HCT116 (cell line): ENCODE data around the gene GP2. TPM values are rescaled to one million over a fixed set of nuclear protein-coding genes. Genes with fewer than 3 reads are reported as not detected.

Experiments
- ATAC-seq: fragments of 200-7000 bp; cut with Tn5 transposase; 2 replicates; pipeline ENCODE4 v1.9.1; 2020; ENCODE audit warnings: mild to moderate bottlenecking, moderate library complexity
- BruUV-seq: library from RNA; stranded (reverse); fragments of 400-500 nt; replicated peaks from 2 replicates; lab custom pipeline; 2021; lab: Mats Ljungman, UMichigan
- CTCF ChIA-PET: fragments of 300-600 bp; sonication (Branson Sonifier 250); formaldehyde crosslinking; loops from one replicate; lab custom pipeline; 2021; ENCODE audit warnings: antibody characterized with exemption; lab: Charles Lee
- POLR2A ChIA-PET: fragments of 300-600, 350-600 bp; sonication (Branson Sonifier 250); formaldehyde crosslinking; loops from one replicate; lab custom pipeline; 2021; ENCODE audit warnings: antibody characterized with exemption; lab: Charles Lee
- RAD21 ChIA-PET, 2 experiments: fragments of 300-600 bp; sonication (Branson Sonifier 250); formaldehyde crosslinking; loops; one replicate each; lab custom pipeline; 2023; ENCODE audit warnings: low total read pairs in 2 of 2; ENCODE audit not compliant: uncharacterized antibody in 2 of 2, unreplicated experiment in 2 of 2, low non-redundant PET in 1 of 2; lab: Charles Lee
- DNase-seq: peaks from one replicate; pipeline ENCODE4 v3.0.0-alpha.2; 2010; ENCODE audit warnings: low read depth, low spot score
- H2AFZ ChIP-seq: fragments of 200-600 bp; shearing (Covaris generic), sonication (generic); 2 replicates; pipeline ENCODE4 v1.6.1; 2017; ENCODE audit warnings: low read depth, mixed run types, mixed read lengths, antibody characterized with exemption, low read length; ENCODE audit not compliant: poor library complexity, severe bottlenecking
- H3K27ac ChIP-seq: 2 replicates; pipeline ENCODE4 v1.5.1; 2012; ENCODE audit warnings: low read depth, low read length
- H3K27me3 ChIP-seq: fragments of 200-600 bp; sonication (generic); 2 replicates; pipeline ENCODE4 v1.6.1; 2016; ENCODE audit warnings: mixed run types, low read length, mixed read lengths; ENCODE audit not compliant: insufficient read depth
- H3K36me3 ChIP-seq, 2 experiments: fragments of 200-500 bp in 1 of 2; fragments of 200-600 bp in 1 of 2; sonication (Bioruptor generic) in 1 of 2; sonication (generic) in 1 of 2; 2 replicates each; pipeline versions ENCODE4 v1.5.1 to v1.6.1; 2014 to 2016; ENCODE audit warnings: low read length in 2 of 2, inconsistent platforms in 1 of 2, mixed read lengths in 1 of 2, mixed run types in 1 of 2; ENCODE audit not compliant: insufficient read depth in 2 of 2, control insufficient read depth in 1 of 2
- H3K4me1 ChIP-seq, 2 experiments: fragments of 200-600 bp in 1 of 2; sonication (generic) in 1 of 2; 2 replicates each; pipeline versions ENCODE4 v1.5.1 to v1.6.1; 2012 to 2017; ENCODE audit warnings: low read length in 2 of 2, inconsistent platforms in 1 of 2, mild to moderate bottlenecking in 1 of 2, mixed read lengths in 1 of 2, mixed run types in 1 of 2, moderate library complexity in 1 of 2; ENCODE audit not compliant: insufficient read depth in 2 of 2, control insufficient read depth in 1 of 2
- H3K4me2 ChIP-seq: fragments of 200-600 bp; sonication (generic); 2 replicates; pipeline ENCODE4 v1.6.1; 2017; ENCODE audit warnings: mixed run types, low read length, mixed read lengths
- H3K4me3 ChIP-seq, 2 experiments: fragments of 200-600 bp in 1 of 2; sonication (generic) in 1 of 2; replicated peaks in 1 of 2; 2 replicates each; pipeline ENCODE4 v1.5.1; 2011 to 2016; ENCODE audit warnings: low read length in 2 of 2, control low read depth in 1 of 2, low read depth in 1 of 2, mild to moderate bottlenecking in 1 of 2, mixed read lengths in 1 of 2, mixed run types in 1 of 2
- H3K79me2 ChIP-seq: fragments of 200-600 bp; sonication (generic); 2 replicates; pipeline ENCODE4 v1.6.1; 2017; ENCODE audit warnings: mild to moderate bottlenecking, mixed run types, low read length, moderate library complexity, mixed read lengths; ENCODE audit not compliant: insufficient read depth
- H3K9ac ChIP-seq: fragments of 200-600 bp; sonication (generic); 2 replicates; pipeline ENCODE4 v1.6.1; 2016; ENCODE audit warnings: low read length, mixed read lengths
- H3K9me2 ChIP-seq: fragments of 200-600 bp; sonication (generic), shearing (Covaris generic); 2 replicates; pipeline ENCODE4 v1.6.1; 2017; ENCODE audit warnings: mixed run types, mild to moderate bottlenecking, moderate library complexity; ENCODE audit not compliant: insufficient read depth
- H3K9me3 ChIP-seq, 2 experiments: fragments of 200-500 bp in 1 of 2; fragments of 200-600 bp in 1 of 2; sonication (Bioruptor generic) in 1 of 2; sonication (generic) in 1 of 2; 2 replicates each; pipeline ENCODE4 v1.6.1; 2014 to 2017; ENCODE audit warnings: low read length in 2 of 2, mixed read lengths in 2 of 2, inconsistent platforms in 1 of 2, low read depth in 1 of 2, mild to moderate bottlenecking in 1 of 2, mixed run types in 1 of 2, moderate library complexity in 1 of 2; ENCODE audit not compliant: control insufficient read depth in 1 of 2, insufficient read depth in 1 of 2
- H4K20me1 ChIP-seq: fragments of 200-600 bp; sonication (generic), shearing (Covaris generic); 2 replicates; pipeline ENCODE4 v1.6.1; 2017; ENCODE audit warnings: mixed run types, mild to moderate bottlenecking, moderate library complexity; ENCODE audit not compliant: insufficient read depth
- CBX3 ChIP-seq: IDR thresholded peaks from 2 replicates; pipeline ENCODE4 v1.6.1; 2012; ENCODE audit warnings: low read depth
- CEBPB ChIP-seq: IDR thresholded peaks from 2 replicates; pipeline ENCODE4 v1.6.1; 2012; ENCODE audit warnings: low read depth
- EGR1 ChIP-seq: IDR thresholded peaks from 2 replicates; pipeline ENCODE4 v1.6.1; 2012; ENCODE audit warnings: low read depth
- ELF1 ChIP-seq: IDR thresholded peaks from 2 replicates; pipeline ENCODE4 v1.6.1; 2012; ENCODE audit warnings: low read depth, borderline replicate concordance
- EZH2 ChIP-seq: fragments of 200-600 bp; sonication (generic); IDR thresholded peaks from 2 replicates; pipeline ENCODE4 v1.6.1; 2017; ENCODE audit warnings: antibody characterized with exemption, mixed run types
- EZH2phosphoT487 ChIP-seq: fragments of 200-600 bp; IDR thresholded peaks from 2 replicates; pipeline ENCODE4 v1.6.1; 2018; ENCODE audit warnings: antibody characterized with exemption, borderline replicate concordance
- FOSL1 ChIP-seq: IDR thresholded peaks from 2 replicates; pipeline ENCODE4 v1.6.1; 2012; ENCODE audit warnings: low read depth
- POLR2A ChIP-seq: IDR thresholded peaks from 2 replicates; pipeline ENCODE4 v1.7.0; 2011; ENCODE audit warnings: borderline replicate concordance; ENCODE audit not compliant: insufficient read depth, insufficient read length; ENCODE audit errors: extremely low read depth
- POLR2AphosphoS5 ChIP-seq: IDR thresholded peaks from 2 replicates; pipeline ENCODE4 v1.6.1; 2011; ENCODE audit warnings: mild to moderate bottlenecking, low read depth, low read length, moderate library complexity
- REST ChIP-seq: IDR thresholded peaks from 2 replicates; pipeline ENCODE4 v1.6.1; 2012; ENCODE audit warnings: low read depth
- SIN3A ChIP-seq: IDR thresholded peaks from 2 replicates; pipeline ENCODE4 v1.6.1; 2012; ENCODE audit warnings: low read depth
- SP1 ChIP-seq: IDR thresholded peaks from 2 replicates; pipeline ENCODE4 v1.6.1; 2012; ENCODE audit warnings: low read depth
- SRF ChIP-seq: IDR thresholded peaks from 2 replicates; pipeline ENCODE4 v1.6.1; 2012; ENCODE audit warnings: low read depth
- TCF7L2 ChIP-seq: IDR thresholded peaks from 2 replicates; pipeline ENCODE4 v1.7.0; 2011; ENCODE audit warnings: borderline replicate concordance, inconsistent platforms; ENCODE audit not compliant: insufficient read depth, insufficient read length; ENCODE audit errors: extremely low read depth
- ZFX ChIP-seq: fragments of 450-650 bp; IDR thresholded peaks from 2 replicates; pipeline ENCODE4 v1.6.1; 2017
- ZNF274 ChIP-seq: fragments of 200-500 bp; sonication (Bioruptor generic); IDR thresholded peaks from 2 replicates; pipeline ENCODE4 v1.6.1; 2014; ENCODE audit warnings: mild to moderate bottlenecking, low read depth, low read length, inconsistent platforms
- intact Hi-C: fragments of 100-400 bp; cut with micrococcal nuclease; formaldehyde crosslinking; loops from 2 replicates; pipeline ENCODE4 v1.10.0; 2022
- total RNA-seq: library from RNA; stranded (reverse); gene quantifications from one replicate; pipeline ENCODE4 v1.2.1, GENCODE V29; 2021; ENCODE audit not compliant: unreplicated experiment
- TF ChIP-seq, protein P1 (sequence below): IDR thresholded peaks from 2 replicates; pipeline ENCODE4 v1.6.1; 2012
- TF ChIP-seq, protein P2 (sequence below): IDR thresholded peaks from 2 replicates; pipeline ENCODE4 v1.6.1; 2011; ENCODE audit warnings: mild to moderate bottlenecking, low read length, moderate library complexity; ENCODE audit not compliant: insufficient replicate concordance; ENCODE audit errors: extremely low read depth

Gene GP2
- total RNA-seq, 1 experiment from 2014 or later: 8.7 TPM

- no peak for TF ChIP-seq CBX3
- TF ChIP-seq, protein P1, sequence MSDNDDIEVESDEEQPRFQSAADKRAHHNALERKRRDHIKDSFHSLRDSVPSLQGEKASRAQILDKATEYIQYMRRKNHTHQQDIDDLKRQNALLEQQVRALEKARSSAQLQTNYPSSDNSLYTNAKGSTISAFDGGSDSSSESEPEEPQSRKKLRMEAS: no peak
- no peak for TF ChIP-seq ELF1
- no peak for TF ChIP-seq REST
- no peak for TF ChIP-seq SRF
- TF ChIP-seq ZFX: no peak
- TF ChIP-seq FOSL1: no peak
- TF ChIP-seq EZH2phosphoT487: no peak
- no peak for TF ChIP-seq EZH2
- no peak for TF ChIP-seq POLR2AphosphoS5
- no peak for TF ChIP-seq EGR1
- no peak for TF ChIP-seq SP1
- TF ChIP-seq SIN3A: no peak
- TF ChIP-seq POLR2A: no peak
- TF ChIP-seq, protein P2, sequence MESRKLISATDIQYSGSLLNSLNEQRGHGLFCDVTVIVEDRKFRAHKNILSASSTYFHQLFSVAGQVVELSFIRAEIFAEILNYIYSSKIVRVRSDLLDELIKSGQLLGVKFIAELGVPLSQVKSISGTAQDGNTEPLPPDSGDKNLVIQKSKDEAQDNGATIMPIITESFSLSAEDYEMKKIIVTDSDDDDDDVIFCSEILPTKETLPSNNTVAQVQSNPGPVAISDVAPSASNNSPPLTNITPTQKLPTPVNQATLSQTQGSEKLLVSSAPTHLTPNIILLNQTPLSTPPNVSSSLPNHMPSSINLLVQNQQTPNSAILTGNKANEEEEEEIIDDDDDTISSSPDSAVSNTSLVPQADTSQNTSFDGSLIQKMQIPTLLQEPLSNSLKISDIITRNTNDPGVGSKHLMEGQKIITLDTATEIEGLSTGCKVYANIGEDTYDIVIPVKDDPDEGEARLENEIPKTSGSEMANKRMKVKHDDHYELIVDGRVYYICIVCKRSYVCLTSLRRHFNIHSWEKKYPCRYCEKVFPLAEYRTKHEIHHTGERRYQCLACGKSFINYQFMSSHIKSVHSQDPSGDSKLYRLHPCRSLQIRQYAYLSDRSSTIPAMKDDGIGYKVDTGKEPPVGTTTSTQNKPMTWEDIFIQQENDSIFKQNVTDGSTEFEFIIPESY: no peak
- TF ChIP-seq CEBPB: no peak
- no peak for TF ChIP-seq TCF7L2
- TF ChIP-seq ZNF274: no peak
- Histone ChIP-seq H3K9me3 (no peaks in the 10 kb centered on the region), H3K9me2 (no peaks in the 10 kb centered on the region), H3K4me2 (no peak overlapping the region), H4K20me1 (no peaks in the 10 kb centered on the region), H2AFZ (no peak overlapping the region), H3K79me2 (no peaks in the 10 kb centered on the region), H3K27me3 (peaks cover 47% of the 10 kb centered on the region), H3K4me3 (no peak overlapping the region), H3K27ac (no peak overlapping the region), H3K4me1 (no peaks in the 10 kb centered on the region), H3K9ac (no peak overlapping the region), H3K36me3 (no peaks in the 10 kb centered on the region)
- no TSS peak for BruUV-seq
- ChIA-PET CTCF (no interaction called here), RAD21 (no interaction called here), POLR2A (no interaction called here)
- DNase-seq: no peak
- intact Hi-C loops: loop anchor here (10.0 kb wide), 1 partner anchor 702 kb away; no protein-coding TSS in a partner anchor
- no peak for ATAC-seq
Measured at GRCh38 chr16:20306401-20306800, 20.9 kb downstream of the GP2 start.
